Neural progenitor cell (in vitro differentiated cells): ENCODE measurements around the gene CCNA1. TPM values are rescaled to one million over a fixed set of nuclear protein-coding genes. Genes with fewer than 3 reads are reported as not detected.

ENCODE experiments used
- DNase-seq: peaks from one replicate; pipeline ENCODE4 v3.0.0-alpha.2; 2016; ENCODE audit warnings: low spot score
- H2AFZ ChIP-seq: fragments of 200-600 bp; sonication (generic); replicated peaks from 2 replicates; pipeline ENCODE4 v1.6.1; 2016; ENCODE audit warnings: antibody characterized with exemption
- H3F3A ChIP-seq: fragments of 200-600 bp; sonication (generic); 2 replicates; pipeline ENCODE4 v1.6.1; 2016; ENCODE audit warnings: antibody characterized with exemption, low read depth
- H3K27ac ChIP-seq: fragments of 200-600 bp; sonication (generic); 2 replicates; pipeline ENCODE4 v1.5.1; 2016; ENCODE audit warnings: mild to moderate bottlenecking
- H3K27me3 ChIP-seq: fragments of 200-600 bp; sonication (generic); 2 replicates; pipeline ENCODE4 v1.6.1; 2016; ENCODE audit warnings: mild to moderate bottlenecking, moderate library complexity
- H3K36me3 ChIP-seq: fragments of 200-600 bp; sonication (generic); 2 replicates; pipeline ENCODE4 v1.5.1; 2016
- H3K4me1 ChIP-seq: fragments of 200-600 bp; sonication (generic); 2 replicates; pipeline ENCODE4 v1.6.1; 2016; ENCODE audit warnings: mixed run types
- H3K4me2 ChIP-seq: fragments of 200-600 bp; sonication (generic); 2 replicates; pipeline ENCODE4 v1.6.1; 2016
- H3K4me3 ChIP-seq: fragments of 200-600 bp; sonication (generic); 2 replicates; pipeline ENCODE4 v1.5.1; 2016
- H3K79me2 ChIP-seq: fragments of 200-600 bp; sonication (generic); 2 replicates; pipeline ENCODE4 v1.6.1; 2016; ENCODE audit warnings: low read depth
- H3K9ac ChIP-seq: fragments of 200-600 bp; sonication (generic); 2 replicates; pipeline ENCODE4 v1.6.1; 2016
- H3K9me3 ChIP-seq: fragments of 200-600 bp; sonication (generic); 2 replicates; pipeline ENCODE4 v1.5.1; 2016; ENCODE audit warnings: low read depth
- H4K20me1 ChIP-seq: fragments of 200-600 bp; sonication (generic); 2 replicates; pipeline ENCODE4 v1.6.1; 2016; ENCODE audit warnings: low read depth
- H3K27ac Mint-ChIP-seq: 3 replicates; pipeline ENCODE4 v1.8.0; 2021; ENCODE audit warnings: mixed read lengths
- H3K27me3 Mint-ChIP-seq: 2 replicates; pipeline ENCODE4 v1.8.0; 2022; ENCODE audit warnings: low read depth, mild to moderate bottlenecking, inconsistent platforms, moderate library complexity, mixed read lengths; ENCODE audit not compliant: insufficient read depth
- H3K36me3 Mint-ChIP-seq: 3 replicates; pipeline ENCODE4 v1.8.0; 2021; ENCODE audit warnings: mixed read lengths
- H3K4me1 Mint-ChIP-seq: 3 replicates; pipeline ENCODE4 v1.8.0; 2021; ENCODE audit warnings: mixed read lengths
- H3K4me3 Mint-ChIP-seq: 3 replicates; pipeline ENCODE4 v1.8.0; 2021; ENCODE audit warnings: mild to moderate bottlenecking, moderate library complexity, mixed read lengths
- H3K9me3 Mint-ChIP-seq: 3 replicates; pipeline ENCODE4 v1.8.0; 2020; ENCODE audit warnings: mixed read lengths
- EZH2 ChIP-seq: fragments of 200-600 bp; sonication (generic); IDR thresholded peaks from 2 replicates; pipeline ENCODE4 v1.6.1; 2017; ENCODE audit warnings: antibody characterized with exemption, mild to moderate bottlenecking, moderate library complexity
- EZH2phosphoT487 ChIP-seq: fragments of 200-600 bp; sonication (generic); IDR thresholded peaks from 2 replicates; pipeline ENCODE4 v1.6.1; 2017; ENCODE audit warnings: antibody characterized with exemption
- total RNA-seq: library from RNA; depleted of rRNA; stranded (reverse); fragments of >200 nt; gene quantifications from 2 replicates; pipeline ENCODE4 v1.2.3, GENCODE V29; 2015; ENCODE audit warnings: low replicate concordance
- TF ChIP-seq, protein P1 (sequence below): fragments of 200-600 bp; sonication (generic); IDR thresholded peaks from 2 replicates; pipeline ENCODE4 v1.5.1; 2017; ENCODE audit warnings: antibody characterized with exemption, mild to moderate bottlenecking

CCNA1 gene
- total RNA-seq, 1 donor from 2014 or later: 0.37 TPM

DNA sequence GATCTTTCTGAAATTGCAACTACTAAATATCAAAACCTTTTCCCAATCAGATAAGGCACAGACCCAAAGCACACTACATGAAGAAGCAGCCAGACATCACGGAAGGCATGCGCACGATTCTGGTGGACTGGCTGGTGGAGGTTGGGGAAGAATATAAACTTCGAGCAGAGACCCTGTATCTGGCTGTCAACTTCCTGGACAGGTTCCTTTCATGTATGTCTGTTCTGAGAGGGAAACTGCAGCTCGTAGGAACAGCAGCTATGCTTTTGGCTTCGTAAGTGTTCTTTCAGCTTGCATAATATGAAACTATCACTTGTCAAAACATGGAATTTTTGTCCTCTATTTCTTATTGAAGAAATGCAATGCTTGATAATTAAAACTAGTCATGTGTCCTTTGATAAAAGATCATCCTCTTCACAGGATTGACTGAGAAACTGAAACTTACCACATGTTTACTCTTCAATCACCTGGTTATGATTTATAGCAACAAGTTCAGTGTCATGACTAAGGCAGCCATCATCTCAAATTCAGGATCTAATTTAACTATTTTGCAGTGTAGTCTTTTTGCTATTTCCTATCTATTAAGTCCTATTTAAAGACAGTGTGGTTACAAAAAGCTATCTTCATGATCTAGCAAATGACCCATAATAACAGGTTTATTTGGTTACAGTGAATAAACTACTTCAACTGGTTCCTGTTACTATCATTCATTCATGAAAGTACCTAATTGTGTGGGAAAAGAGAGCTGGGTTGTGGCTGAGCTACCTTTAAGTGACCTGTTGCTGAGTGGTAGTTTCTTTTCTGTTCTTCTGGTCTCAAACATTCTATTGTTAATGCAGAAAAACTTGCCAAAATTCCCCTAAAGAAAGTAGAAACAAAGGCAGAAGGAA lies 6.5 kb downstream of the CCNA1 start:
- Histone ChIP-seq H2AFZ (no peak overlapping the region), H3K36me3 (no peaks in the 10 kb centered on the region), H3K27me3 (peaks cover 21% of the 10 kb centered on the region), H3K4me1 (no peaks in the 10 kb centered on the region), H4K20me1 (no peaks in the 10 kb centered on the region), H3K9me3 (no peaks in the 10 kb centered on the region), H3K27ac (no peak overlapping the region), H3K79me2 (no peaks in the 10 kb centered on the region), H3K4me2 (no peak overlapping the region), H3K9ac (no peak overlapping the region), H3F3A (no peaks in the 10 kb centered on the region), H3K4me3 (no peak overlapping the region)
- no peaks in the 10 kb centered on the region for H3K9me3 Mint-ChIP-seq
- H3K4me1 Mint-ChIP-seq: peaks cover 8% of the 10 kb centered on the region
- H3K36me3 Mint-ChIP-seq: no peaks in the 10 kb centered on the region
- no peak for DNase-seq
- no peak overlapping the region for H3K4me3 Mint-ChIP-seq
- no peak overlapping the region for H3K27ac Mint-ChIP-seq
- H3K27me3 Mint-ChIP-seq: peaks cover 13% of the 10 kb centered on the region
- TF ChIP-seq EZH2phosphoT487 (no peak), EZH2 (no peak)
- TF ChIP-seq, protein P1, sequence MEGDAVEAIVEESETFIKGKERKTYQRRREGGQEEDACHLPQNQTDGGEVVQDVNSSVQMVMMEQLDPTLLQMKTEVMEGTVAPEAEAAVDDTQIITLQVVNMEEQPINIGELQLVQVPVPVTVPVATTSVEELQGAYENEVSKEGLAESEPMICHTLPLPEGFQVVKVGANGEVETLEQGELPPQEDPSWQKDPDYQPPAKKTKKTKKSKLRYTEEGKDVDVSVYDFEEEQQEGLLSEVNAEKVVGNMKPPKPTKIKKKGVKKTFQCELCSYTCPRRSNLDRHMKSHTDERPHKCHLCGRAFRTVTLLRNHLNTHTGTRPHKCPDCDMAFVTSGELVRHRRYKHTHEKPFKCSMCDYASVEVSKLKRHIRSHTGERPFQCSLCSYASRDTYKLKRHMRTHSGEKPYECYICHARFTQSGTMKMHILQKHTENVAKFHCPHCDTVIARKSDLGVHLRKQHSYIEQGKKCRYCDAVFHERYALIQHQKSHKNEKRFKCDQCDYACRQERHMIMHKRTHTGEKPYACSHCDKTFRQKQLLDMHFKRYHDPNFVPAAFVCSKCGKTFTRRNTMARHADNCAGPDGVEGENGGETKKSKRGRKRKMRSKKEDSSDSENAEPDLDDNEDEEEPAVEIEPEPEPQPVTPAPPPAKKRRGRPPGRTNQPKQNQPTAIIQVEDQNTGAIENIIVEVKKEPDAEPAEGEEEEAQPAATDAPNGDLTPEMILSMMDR: no peak

DNA sequence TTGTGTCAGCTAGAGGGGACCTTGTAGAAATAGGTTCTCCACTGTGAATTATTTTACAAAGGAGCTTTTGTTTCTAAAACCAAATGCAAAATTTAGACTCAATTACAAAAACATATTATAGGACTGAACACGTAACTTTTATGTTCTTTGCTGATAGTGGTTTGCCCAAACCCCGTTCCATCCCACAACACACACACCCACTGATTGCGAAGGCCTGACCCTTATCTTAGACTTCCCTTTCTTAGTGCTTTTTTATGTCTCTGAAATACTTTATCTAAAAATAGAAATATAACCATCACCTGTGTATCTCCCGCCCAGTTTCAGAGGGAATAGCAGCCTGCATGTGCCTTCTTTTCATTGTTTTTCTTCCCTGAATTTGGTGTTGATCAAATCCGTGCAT lies 13.0 kb downstream of the CCNA1 start:
- H3K36me3 Mint-ChIP-seq: no peaks in the 10 kb centered on the region
- no peak overlapping the region for H3K4me3 Mint-ChIP-seq
- Histone ChIP-seq H3K9me3 (no peaks in the 10 kb centered on the region), H2AFZ (no peak overlapping the region), H3K36me3 (no peaks in the 10 kb centered on the region), H3K79me2 (no peaks in the 10 kb centered on the region), H3F3A (no peaks in the 10 kb centered on the region), H3K4me3 (no peak overlapping the region), H3K27me3 (no peaks in the 10 kb centered on the region), H3K9ac (no peak overlapping the region), H3K27ac (no peak overlapping the region), H3K4me2 (no peak overlapping the region), H4K20me1 (no peaks in the 10 kb centered on the region), H3K4me1 (peaks cover 3% of the 10 kb centered on the region)
- H3K9me3 Mint-ChIP-seq: peaks cover 2% of the 10 kb centered on the region
- no peak overlapping the region for H3K27ac Mint-ChIP-seq
- H3K4me1 Mint-ChIP-seq: peaks cover 8% of the 10 kb centered on the region
- no peak for TF ChIP-seq EZH2phosphoT487
- DNase-seq: no peak
- H3K27me3 Mint-ChIP-seq: peaks cover 3% of the 10 kb centered on the region

GRCh38 chr13:36445891-36446351 lies 13.6 kb downstream of the CCNA1 start:
- no peaks in the 10 kb centered on the region for H3K79me2 ChIP-seq
- H3K9me3 ChIP-seq: no peaks in the 10 kb centered on the region
- H3K4me2 ChIP-seq: no peak overlapping the region
- Mint-ChIP-seq H3K4me1 (peaks cover 8% of the 10 kb centered on the region), H3K27me3 (peaks cover under 1% of the 10 kb centered on the region), H3K9me3 (peaks cover 2% of the 10 kb centered on the region), H3K36me3 (no peaks in the 10 kb centered on the region), H3K4me3 (no peak overlapping the region), H3K27ac (no peak overlapping the region)
- no peak overlapping the region for H2AFZ ChIP-seq
- no peak overlapping the region for H3K27ac ChIP-seq
- H3F3A ChIP-seq: no peaks in the 10 kb centered on the region
- no peaks in the 10 kb centered on the region for H4K20me1 ChIP-seq
- H3K36me3 ChIP-seq: no peaks in the 10 kb centered on the region
- peaks cover 3% of the 10 kb centered on the region for H3K4me1 ChIP-seq
- no peak overlapping the region for H3K4me3 ChIP-seq
- H3K27me3 ChIP-seq: no peaks in the 10 kb centered on the region
- no peak for DNase-seq
- TF ChIP-seq, protein P1: no peak
- no peak for TF ChIP-seq EZH2phosphoT487
- no peak for TF ChIP-seq EZH2
- no peak overlapping the region for H3K9ac ChIP-seq

GRCh38 chr13:36447501-36447900 lies 15.2 kb downstream of the CCNA1 start:
- H3K27ac Mint-ChIP-seq: no peak overlapping the region
- no peaks in the 10 kb centered on the region for H3K27me3 ChIP-seq
- peaks cover 2% of the 10 kb centered on the region for H3K9me3 Mint-ChIP-seq

More at GRCh38 chr13:36447501-36447900, 15.2 kb downstream of the CCNA1 start:
- Histone ChIP-seq H3K4me1 (peaks cover 3% of the 10 kb centered on the region), H3K4me2 (no peak overlapping the region), H3K79me2 (no peaks in the 10 kb centered on the region), H3K9me3 (no peaks in the 10 kb centered on the region), H2AFZ (no peak overlapping the region), H3K27ac (no peak overlapping the region), H3K36me3 (no peaks in the 10 kb centered on the region), H3F3A (no peaks in the 10 kb centered on the region), H3K4me3 (no peak overlapping the region), H3K9ac (no peak overlapping the region), H4K20me1 (no peaks in the 10 kb centered on the region)
- Mint-ChIP-seq H3K4me1 (peaks cover 8% of the 10 kb centered on the region), H3K27me3 (no peaks in the 10 kb centered on the region), H3K36me3 (no peaks in the 10 kb centered on the region), H3K4me3 (no peak overlapping the region)
- TF ChIP-seq EZH2phosphoT487: no peak
- no peak for TF ChIP-seq EZH2
- TF ChIP-seq, protein P1: no peak
- no peak for DNase-seq
